GM19351 (cell line): ENCODE data around the gene SULF2.

Experiments
- ATAC-seq: cut with Tn5 transposase; IDR thresholded peaks from one replicate; pipeline ENCODE4 v1.9.1; 2021; ENCODE audit warnings: mild to moderate bottlenecking, moderate library complexity; ENCODE audit not compliant: unreplicated experiment

The SULF2 gene

DNA sequence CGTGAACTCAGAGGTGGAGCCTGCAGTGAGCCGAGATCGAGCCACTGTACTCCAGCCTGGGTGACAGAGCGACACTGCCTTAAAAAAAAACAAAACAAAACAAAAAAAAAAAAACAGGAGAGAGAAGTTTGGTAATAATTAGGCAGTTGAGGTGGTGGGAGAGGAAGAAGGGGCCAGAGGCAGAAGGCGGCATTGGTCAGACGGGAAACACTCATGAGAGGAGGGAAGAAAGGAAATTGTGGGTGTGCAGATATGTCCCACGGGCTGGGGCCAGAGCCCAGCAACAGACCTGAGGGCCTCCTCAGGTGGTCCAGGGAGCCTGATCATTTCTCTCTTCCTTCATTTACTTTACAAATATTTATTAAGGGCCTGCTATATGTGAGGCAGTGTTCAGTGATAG is 20.0 kb downstream of the SULF2 start:
- no peak for ATAC-seq

GRCh38 chr20:47764154-47764733 is 21.0 kb downstream of the SULF2 start:
- no peak for ATAC-seq

GRCh38 chr20:47762699-47763268 is 22.5 kb downstream of the SULF2 start:
- ATAC-seq: no peak

DNA sequence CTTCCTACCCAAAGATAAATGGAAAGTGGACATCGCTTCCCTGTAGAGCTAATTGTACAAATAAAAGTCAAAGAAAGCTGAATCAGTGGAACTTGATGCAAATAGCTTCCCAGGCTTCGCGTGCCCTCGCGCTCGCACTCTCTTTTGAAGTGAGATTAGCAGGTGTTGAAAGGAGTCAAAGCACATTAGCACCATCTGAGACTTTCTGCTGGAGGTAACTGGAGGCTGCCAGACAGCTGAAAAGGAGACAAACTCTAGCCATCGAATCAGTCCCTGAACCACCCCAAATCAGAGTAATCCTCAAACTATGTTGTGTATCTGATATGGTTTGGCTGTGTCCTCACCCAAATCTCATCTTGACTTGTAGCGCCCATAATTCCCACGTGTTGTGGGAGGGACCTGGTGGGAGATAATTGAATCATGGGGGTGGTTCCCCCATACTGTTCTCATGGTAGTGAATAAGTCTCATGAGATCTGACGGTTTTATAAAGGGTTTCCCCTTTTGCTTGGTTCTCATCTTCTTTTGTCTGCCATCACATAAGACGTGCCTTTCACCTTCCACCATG is 23.7 kb downstream of the SULF2 start:
- ATAC-seq: no peak

DNA sequence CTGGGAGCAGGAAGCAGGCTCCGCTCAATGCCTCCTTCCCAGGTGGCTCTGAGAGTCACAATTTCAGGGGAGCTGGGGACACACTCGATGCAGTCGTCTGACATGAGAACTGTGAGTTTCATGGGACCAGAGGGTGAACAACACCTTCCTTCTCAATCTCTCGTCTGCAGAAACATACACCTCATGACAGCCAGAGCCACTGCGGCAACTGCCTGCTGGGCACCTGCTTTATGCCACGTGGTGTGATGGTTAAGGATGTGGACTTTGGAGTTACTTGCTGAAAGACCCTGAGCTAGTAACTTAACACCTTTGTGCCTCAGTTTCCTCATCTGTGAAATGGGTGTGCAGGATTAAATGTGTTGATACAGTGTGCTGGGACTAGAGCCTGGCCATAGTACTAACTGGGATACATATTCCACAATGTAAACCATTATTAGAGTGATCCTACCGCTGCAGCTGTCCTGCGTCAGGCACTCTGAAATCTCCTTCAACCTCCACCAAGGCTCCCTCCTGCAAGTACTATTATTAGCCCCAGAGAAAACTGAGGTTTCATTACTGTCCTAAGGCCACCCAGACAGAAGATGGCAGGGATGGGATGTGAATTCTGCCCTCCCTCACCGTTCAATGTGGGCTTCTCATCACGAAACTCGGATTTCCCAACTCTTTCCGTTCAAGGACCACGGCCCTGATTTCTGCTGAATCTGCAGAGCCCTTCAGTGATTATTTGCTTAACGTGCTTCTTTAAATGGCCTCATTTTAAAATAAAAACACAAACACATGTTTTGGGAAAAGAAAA is 24.4 kb downstream of the SULF2 start:
- no peak for ATAC-seq

DNA sequence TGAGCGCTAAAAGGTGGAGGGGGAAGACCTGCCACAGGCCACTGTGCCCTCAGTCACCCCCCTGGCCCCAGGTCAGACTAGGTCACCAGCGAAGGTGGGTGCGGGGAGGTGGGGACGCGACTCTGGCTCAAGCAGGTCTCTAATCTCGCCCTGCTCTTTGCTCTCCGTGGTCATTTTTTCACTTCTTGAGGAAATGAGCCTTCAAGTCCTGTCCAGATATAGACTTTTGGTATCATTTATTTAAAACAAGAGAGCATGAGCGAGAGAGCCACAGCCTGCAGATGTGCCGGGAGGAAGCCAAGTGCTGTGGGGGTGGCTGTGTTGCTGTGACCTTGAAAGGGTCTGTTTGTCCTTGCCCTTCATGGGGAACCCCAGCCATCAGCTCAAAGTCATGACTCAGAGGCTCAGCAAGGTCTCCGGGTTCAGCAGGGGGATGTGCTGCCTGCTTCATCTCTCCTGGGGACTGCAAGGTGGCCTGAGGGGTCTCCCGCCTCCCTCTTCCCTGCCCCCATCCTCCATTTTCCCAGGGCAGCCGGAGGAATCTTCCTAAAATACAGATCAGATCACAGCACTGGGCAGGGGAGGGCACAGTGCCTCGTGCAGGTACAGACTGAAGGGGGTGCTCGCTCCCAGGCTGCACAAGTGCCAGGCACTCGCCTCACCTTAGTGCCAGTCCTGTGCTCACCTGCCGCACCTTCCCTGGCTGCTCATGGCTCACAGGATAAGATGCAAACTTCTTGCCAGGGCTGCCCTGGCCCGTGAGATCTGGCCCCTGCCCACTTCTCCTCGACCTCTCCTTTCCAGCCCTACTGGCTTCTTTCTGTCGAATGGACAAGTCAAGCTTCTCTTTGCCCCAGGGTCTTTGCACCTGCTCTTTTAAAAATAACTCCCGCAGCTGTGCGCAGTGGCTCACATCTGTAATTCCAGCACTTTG is 26.5 kb downstream of the SULF2 start:
- ATAC-seq: no peak

DNA sequence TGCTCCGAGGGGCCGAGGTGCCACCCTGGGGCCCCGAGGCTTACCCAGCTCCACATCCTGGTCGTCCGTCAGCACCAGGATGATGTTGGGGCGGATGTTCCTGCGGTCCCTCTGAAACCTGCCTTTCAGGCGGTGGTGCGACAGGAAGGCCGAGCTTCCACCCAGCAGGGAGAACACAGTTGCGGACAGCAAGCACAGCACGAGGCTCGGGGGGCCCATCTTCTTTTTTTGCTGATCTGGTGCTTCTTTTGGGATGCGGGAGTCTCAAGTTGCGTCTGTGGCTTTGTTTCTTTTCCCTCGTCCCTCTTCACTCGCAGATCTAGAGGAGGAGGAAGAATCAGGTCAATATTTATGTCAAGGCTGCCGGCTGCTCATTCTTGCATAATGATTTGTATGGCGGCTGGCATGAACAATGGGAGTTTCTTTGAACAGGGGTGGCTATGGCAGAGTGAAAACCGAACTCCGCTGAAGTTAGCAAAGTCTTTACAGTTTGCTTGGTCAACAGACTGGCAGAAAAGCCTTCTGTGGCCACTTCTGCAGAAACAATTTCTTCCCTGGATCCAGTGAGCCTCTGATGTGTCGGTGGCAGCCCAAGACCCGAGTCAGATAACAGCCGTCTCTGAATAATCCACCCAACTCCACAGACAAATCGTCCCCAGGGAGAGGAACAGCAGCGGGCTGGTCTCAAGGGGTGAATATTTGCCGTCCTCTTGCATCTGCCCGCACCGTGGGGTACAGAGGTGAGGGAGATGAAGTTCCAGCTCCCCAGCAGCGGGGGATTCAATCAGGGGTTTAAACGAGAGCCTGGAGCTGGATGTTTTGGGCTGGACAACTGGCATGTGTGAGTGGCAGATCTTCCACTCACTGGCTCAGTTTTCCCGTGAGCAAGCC is 27.9 kb downstream of the SULF2 start:
- ATAC-seq: no peak

- ATAC-seq: no peak
These were observed 30.2 kb downstream of the SULF2 start for GRCh38 chr20:47754946-47755652.

DNA sequence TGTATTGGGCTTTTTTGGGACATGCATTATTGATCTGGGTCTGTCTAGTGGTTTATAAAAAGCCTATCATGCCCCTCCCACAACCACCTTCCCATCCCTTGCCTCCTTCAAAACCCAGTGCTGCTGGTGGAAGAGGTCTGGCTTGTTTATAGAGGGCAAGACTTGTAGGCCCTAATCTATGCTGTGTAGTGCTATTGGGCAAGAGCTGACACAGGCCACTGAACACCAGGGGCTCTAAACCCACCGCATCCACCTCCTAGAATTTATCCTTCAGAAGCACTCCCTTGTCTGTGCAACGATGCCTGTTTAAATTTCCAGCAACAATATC is 30.9 kb downstream of the SULF2 start:
- ATAC-seq: no peak

DNA sequence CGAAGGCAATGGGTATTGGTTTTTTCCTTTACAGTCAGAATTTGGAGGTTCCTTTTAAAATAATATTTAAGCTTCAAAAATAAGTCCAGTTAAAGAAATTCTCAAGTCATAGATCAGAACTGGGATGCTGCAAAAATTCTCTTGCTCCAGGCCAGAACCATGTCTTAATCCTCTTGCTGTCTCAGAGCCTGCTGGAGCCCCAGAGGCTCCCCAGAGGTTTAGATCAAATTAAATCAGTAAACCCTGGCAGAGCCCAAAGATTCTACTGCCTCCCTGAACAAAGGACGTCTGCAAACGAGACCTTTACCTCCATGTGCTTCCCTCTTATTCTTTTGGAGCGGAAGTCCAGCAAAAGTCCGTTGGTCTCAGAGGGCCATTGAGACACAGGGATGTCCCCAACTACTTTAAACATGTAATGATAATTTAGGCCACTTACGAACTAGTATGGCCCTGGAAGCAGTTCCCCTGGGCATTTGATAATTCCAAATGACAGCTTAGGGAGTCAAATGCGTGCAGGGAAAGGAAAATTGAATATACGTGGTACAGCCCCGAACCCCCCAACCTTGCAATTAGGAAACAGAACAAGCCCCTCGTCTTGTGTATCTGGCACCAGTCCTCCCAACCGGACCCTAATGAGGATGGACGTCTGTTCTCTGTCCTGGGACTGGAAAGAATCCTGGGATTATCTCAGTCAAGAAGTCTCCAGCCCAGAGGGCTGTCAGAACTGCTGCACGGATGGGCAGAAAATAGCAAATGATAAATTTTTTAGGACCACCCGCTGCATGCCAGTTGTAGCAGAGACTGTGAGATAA is 31.5 kb downstream of the SULF2 start:
- no peak for ATAC-seq

DNA sequence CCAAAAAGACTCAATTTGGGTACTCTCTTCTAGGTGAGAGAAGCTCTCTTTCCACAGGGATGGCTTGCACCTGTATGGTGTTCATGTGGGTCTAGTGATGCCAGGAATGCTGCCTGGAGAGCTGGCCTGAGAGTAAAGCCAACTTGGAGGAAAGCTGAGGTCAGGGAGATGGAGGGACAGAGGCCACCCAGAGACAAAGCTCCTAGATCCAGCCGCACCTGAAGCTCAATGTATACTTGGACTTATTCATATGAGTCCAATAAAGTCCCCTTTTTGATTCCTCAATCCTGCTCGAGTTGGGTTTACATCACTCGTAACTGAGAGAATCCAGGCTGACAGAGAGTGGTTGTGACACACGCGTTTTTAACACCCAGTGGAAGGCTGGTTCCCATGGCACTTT is 33.8 kb downstream of the SULF2 start:
- no peak for ATAC-seq

DNA sequence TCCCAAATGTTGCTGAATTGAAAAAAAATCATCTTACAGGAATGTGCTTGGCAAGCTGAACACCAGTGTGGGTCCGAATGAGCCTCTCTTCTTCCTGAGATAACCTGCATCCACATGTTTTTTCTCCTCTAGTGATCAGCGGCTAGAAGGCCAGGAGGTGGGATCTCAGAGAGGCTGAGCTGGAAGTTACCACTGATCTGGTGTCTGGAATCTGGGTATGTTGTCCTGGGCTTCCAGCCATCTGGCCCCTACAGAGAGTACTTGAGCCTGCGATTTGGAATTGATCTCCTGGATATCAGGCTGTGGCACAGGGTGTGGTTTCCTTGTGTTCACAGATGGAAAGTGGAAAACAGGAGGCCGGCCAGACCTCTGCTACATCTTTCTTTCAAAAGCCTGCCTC is 35.9 kb downstream of the SULF2 start:
- ATAC-seq: no peak

GRCh38 chr20:47748823-47749222 is 36.5 kb downstream of the SULF2 start:
- ATAC-seq: no peak

DNA sequence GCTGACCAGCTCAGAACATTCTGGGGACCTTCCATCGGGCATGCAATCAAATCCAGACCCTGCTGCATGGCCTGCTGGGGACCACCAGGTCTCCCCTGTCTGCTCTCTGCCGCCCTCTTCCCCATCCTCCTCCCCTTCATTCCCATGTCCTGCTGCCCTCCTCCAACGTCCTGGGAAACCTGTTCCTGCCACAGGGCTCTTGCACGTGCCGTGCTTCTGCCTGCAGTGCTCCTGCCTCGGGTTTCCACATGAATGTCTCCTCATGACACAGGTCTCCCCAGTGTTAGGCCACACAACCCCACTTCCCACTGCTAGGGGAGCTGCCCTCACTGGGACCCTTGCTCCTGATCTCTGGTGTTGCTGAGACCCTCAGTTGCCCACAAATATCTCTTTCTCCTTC is 37.2 kb downstream of the SULF2 start:
- no peak for ATAC-seq

DNA sequence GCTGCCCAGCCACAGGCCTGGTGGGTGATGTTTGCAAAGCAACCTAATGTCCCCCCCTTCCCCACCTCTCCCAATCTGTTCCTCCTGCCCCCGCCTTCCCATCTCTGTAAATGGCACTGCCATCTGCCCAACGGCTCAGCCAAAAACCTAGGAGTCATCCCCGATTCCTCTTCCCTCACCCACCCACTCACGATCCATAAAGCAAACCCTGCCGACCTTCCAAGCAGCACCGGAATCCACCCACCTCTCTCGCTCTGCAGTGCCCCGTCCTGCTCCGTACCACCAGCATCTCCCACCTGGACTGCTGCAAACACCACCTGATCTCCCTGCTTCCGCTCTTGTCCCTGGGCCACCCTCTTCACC is 37.6 kb downstream of the SULF2 start:
- ATAC-seq: no peak

- no peak for ATAC-seq
These were observed 40.5 kb downstream of the SULF2 start for GRCh38 chr20:47744803-47745202.

GRCh38 chr20:47743671-47744070 is 41.6 kb downstream of the SULF2 start:
- ATAC-seq: no peak

GRCh38 chr20:47741669-47742608 is 43.3 kb downstream of the SULF2 start:
- ATAC-seq: no peak
